Inflammatory macrophage (primary cell): ENCODE measurements around the gene CERCAM.

Experiments
- DNase-seq, 2 donors: peaks; one replicate each; pipeline ENCODE4 v3.0.0-alpha.2; 2020 to 2022
- total RNA-seq, 18 experiments: gene quantifications; one replicate each; lab custom pipeline; 2026; ENCODE audit warnings: mixed read lengths in 6 of 18, inconsistent platforms in 2 of 18; lab: John Stamatoyannopoulos, UW

CERCAM gene, protein sequence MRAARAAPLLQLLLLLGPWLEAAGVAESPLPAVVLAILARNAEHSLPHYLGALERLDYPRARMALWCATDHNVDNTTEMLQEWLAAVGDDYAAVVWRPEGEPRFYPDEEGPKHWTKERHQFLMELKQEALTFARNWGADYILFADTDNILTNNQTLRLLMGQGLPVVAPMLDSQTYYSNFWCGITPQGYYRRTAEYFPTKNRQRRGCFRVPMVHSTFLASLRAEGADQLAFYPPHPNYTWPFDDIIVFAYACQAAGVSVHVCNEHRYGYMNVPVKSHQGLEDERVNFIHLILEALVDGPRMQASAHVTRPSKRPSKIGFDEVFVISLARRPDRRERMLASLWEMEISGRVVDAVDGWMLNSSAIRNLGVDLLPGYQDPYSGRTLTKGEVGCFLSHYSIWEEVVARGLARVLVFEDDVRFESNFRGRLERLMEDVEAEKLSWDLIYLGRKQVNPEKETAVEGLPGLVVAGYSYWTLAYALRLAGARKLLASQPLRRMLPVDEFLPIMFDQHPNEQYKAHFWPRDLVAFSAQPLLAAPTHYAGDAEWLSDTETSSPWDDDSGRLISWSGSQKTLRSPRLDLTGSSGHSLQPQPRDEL
- total RNA-seq, result 3.3 to 14.6 (median 6.8) reads per million in 18 experiments

DNA sequence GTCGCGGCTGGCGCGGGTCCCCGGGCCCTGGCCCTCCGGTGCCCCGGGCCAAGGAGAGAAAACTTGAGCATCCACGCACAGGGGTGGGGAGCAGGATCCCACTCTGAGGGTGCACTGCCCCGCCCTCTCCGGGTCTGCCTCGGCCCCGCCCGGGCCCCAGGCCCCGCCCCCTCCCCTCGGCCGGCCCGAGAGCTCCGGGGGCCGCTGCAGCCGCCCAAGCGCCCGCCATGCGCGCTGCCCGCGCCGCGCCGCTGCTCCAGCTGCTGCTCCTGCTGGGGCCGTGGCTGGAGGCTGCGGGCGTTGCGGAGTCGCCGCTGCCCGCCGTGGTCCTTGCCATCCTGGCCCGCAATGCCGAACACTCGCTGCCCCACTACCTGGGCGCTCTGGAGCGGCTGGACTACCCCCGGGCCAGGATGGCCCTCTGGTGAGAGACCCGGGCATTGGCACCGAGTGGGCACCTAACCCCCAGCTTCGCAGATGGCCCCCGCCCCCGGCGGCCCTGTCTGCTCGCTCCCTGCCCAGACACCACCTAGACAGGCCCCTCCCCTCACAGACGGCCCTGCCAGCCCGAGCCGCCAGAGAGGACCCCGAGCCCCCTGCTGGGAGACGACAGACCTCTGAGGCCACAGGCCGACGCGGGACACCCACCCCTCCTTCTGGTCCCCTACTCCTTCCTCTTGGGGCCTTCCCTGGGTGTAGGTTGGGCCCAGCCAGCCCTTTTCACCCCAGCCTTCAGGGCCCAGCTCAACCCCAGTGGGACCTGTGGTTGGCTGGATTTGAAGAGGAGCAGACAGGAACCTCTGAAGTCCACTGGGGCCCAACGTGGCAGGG, at the start of gene CERCAM:
TSS of gene CERCAM (plus strand) at position 207 of the 831 bp plus-strand sequence. CDS start at position 228, 21 bp downstream.
- DNase-seq, result no peak

DNA sequence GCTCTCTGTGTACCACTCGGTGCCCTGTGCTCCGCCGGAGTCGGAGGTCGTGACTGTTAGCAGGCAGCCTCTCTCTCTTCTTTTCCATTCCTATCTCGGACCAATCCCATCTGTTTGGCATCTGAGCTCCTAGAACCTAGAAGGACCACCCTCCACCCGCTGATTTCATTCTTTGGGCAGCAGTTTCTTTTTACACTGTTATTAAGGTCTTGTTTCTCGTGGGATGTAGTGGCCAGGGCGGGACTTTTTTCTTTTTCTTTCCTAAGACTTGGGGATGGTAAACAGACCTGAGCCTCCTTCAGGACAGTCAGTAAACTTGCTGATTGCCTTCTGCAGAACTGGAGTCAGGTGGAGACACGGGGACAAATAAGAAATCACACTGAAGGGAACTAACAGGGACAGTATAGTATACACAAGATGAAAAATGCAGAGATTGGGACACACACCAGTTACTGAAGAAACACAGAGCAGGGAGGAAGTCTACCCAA, 49.0 kb upstream of the CERCAM start:
- peak; percentile 36 to 38 for DNase-seq

DNA sequence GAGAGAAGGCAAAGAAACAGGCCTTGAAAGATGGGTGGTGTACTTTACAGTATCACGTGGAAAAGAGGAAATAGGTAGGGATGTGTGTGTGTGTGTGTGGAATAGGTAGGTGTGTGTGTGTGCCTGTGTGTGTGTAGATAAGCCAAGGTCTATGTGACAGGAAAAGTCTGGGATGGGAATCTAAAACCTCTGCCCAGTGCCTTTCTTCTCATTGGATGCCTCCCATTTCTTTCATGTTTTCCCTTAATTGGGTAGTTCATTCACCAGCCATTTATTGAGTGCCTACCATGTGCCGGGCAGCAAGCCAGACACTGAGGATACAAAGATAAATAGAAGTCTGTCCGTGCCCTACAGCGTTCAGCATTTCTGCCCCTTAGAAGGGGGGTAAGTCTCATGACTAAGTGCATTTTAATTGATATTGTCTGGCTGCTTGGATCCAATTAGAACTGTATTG, 48.4 kb upstream of the CERCAM start:
- no peak for DNase-seq

DNA sequence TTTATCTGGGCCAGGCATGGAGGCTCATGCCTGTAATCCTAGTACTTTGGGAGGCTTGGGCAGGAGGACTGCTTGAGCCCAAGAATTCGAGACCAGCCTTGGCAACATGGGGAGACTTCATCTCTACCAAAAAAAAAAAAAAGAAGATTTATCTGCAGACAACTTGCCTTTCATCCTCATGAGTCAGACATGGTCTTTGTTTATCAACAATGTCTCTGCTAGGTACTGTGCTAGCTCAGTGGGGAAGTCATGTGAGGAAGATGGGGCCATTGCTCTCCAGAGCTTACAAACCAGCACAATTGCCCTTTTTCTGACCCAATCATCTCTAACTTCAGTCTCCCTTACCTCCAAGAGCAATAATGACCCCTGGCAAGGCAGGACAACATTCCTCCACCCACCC, 47.9 kb upstream of the CERCAM start:
- DNase-seq, result peak in 1 of 2 donors; percentile 7

DNA sequence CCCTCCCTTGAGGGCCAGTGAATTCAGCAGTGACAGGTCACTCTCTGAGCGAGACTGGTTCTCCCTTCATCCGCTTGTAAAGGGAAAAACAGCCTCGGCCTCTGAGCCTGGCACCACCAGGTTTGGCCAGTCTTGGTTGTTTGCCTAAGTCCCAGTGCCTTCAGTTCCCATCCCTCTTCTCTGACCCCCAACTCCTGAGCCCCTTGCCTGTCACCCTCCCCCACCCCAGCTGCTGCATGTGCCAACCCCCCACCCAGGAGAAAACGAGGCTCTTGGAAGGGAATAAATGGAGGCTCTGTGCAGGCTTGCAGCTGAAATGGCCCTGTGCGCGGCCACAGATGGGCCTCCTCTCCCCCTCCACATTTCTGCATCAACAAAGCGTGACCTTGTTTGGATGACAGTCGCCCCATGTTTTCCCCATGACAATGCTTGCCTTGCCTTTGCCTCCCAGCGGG, 46.4 kb upstream of the CERCAM start:
- DNase-seq, result no peak

DNA sequence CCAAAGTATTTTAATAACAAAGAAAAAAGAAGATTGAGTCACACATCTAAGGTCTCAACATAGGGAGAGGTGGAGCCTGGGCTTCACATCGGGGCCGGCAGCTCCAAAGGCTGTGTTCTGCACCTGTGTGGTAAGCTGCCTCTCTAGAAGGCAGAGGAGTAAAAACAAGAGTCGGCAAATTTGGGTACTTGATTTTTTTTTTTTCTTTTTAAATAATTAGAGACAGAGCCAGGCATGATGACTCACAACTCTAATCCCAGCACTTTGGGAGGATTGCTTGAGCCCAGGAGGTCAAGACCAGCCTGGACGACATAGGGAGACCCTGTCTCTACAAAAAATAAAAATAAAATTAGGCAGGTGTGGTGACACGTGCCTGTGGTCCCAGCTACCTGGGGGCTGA, 44.8 kb upstream of the CERCAM start:
- DNase-seq, result no peak

DNA sequence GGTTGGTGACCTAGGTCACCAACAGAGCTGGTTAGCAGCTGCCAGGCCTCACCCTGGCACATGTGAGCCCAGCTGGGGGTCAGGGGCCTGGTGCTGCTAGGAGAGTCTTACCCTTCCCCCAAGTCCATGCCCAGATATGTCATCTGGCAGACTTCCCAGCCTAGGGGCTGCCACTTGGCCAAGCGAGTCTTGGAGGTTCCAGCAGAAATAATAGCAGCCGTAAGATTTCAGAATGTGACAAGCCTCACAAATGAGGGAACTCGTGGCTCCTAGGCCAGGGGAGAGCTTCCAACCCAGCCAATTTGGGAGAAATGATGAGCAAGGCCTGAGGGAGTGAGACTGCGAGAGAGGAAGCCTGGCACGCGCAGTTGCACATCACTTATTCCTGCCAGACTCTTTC, 38.4 kb upstream of the CERCAM start:
- no peak for DNase-seq

DNA sequence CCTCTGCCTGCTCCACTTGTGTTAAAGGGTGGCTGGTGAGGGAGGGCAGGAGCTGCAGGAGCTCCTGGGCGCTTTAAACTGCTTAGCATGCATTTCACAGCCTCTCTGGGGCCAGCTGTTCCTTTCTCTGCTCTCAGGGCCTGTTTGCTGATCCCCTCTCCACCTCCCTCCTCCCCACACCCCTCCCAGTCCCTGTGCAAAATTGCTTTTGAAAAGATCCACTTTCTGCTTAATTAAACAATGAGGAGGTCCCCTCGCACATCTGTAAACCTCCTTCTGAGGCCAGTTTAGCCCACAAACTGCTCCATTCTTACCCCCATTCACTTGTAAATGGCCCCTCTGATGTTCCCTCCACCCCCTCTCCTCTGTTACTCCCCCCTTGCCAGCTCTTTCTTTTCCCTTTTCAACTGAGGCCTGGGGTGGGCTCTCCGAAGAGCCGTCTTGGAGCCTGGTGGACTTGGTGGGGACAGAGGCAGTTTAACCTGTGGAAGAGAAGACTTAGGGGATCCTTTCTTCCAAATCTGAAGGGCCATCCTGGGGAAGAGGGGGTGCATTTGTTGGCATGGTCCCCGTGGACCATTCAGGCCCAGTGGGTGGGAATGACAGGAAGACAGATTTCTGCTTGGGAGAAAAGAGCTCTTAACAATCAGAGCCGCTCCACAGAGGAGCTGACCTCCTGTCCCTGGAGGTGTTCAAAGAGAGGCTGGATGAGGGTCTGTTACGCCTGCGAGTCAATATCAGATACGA, 37.5 kb upstream of the CERCAM start:
- DNase-seq, result no peak

DNA sequence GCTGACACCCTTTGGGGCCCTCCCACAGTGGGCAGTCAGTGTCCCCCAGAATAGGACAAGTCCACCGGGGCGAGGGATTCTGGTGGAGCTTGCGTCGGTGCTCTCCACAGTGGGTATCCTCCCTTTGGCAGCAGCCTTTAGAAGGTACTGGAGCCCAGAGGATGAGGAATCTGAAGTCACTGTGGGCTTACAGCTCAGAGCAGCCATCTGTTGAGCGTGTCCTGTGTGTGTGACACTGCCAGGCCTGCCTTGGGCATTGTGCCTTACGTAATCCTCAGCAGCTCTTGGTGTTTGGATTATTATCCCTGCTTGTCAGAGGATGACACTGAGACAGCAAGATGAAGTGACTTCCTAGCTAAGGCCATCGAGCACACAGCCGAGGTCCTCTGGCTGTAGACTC, 36.9 kb upstream of the CERCAM start:
- DNase-seq, result no peak

DNA sequence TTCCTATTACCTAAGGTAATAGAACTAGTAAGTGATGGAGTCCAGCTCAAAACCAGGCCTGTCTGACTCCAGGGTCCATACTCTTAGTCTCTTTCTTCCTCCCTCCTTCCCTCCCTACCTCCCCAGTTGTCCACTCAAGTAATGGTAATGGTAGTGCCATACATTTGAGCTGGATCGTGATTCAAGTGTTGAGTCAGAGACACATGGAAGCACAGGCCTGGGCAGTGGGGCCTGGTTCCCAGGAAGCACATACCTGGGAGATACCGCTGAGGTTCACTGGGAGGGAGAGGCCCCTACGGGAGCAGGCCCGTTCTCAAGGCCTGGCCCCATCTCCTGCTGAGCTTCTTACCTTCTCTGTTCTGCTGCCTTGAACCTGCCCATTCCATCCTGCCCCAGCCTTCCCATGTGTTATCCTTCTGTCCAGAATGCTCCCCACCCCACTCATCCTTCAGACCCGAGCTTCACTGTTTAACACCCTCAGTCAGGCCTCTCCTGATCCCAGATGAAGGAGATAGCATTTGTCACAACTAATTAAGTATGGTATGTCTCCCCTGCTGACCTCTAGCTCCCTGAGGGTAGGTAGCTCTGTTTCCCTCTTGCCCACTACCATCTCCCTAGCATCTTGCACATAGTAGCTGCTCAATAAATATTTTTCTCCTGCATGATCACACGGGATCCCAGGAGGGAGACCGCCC, 35.7 kb upstream of the CERCAM start:
- no peak for DNase-seq

DNA sequence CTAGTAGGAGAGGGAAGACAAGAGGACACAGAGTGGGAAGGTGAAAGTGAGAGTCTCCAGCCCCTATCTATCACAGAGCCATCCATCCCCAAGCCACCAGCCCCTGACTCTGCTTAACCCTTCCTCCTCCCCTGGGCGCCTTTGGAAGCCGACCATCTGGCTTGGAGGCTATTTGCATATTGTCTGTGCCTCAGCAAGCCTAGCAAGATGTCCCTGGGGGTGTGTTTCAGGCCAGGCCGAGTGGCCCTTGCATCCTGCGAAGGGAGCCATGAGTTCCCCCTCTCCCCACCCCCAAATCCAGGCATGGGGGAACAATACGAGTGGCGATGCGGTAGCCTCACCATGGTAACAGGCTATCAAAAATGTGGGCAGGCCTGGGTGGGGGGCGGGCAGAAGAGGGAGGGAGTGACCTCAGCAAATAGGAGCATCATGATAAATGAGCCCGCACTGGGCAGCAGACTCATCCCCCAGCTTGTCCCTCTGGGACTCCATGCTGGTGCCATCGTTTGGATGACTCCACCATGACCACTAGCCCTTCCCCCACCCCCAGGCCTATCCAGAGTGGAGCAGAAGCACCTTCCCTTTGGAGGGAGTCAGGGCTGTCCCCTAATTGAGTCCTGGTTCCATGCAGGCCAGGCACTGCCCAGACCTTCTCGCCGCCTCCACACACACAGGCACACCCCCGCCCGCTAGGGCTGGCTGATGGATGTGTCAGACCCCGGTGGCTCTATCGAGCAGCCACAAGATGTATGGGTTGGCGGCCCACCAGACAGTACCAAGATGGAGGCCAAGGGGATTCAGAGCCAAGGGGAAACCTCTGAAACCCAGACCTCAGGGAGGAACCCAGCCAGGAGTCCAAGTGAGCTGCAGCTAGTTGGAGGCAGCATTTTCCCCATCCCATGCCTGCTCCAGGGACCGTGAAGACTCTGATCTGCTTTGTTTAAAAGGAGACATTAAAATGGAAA, 34.9 kb upstream of the CERCAM start:
- no peak for DNase-seq

DNA sequence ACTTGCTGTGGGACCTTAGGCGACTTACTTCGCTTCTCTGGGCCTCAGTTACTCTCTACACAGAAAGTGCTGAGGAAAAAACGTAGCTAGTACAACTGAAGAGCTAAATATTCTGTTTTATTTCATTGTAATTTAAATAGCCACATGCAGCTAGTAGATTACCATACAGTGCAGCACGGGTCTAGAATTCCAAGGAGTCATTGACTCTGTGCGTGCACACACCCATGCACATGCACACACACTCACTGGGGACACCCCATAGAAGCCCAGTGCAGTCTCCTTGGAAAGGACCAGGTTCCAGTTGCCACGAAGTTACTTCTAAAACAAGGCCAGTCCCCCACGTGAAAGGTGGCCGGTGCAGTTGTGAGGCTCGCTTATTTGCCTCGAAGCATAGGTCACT, 32.5 kb upstream of the CERCAM start:
- no peak for DNase-seq

DNA sequence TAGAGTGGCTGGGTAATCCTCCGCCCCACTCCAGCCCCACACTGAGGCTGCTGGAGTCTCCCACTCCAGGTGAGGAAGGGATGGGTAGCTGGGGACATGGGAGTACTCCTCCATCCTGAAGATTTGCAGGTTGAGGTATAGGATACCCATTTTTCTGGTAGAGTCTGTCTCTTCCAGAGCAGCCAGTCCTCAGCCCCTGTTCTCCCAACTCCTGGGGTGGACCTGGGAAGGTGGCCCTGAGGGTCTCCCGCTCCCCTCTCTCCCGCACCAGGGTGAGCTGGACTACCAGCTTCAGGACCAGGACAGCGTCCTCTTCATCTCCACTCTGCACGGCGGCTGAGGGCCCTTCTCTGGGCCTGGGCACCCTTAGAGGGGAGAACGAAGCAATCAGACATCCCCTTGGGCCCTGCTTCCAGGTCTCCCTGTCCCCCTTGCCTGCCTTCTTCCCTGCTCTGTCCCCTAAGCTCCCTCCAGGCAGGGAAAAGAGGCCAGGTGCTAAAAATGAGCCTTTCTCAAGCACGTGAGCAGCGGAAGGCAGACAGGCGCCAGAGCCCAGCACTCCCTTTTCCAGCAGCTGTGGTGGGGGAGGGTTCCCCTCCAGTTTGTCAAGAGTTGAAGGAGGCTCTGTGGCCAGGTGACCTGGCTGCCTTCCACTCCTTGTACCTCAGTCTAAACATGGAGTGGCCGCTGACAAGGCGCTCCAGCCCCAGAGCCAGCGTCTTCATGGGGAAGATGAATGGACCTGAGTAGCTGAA, 31.1 kb upstream of the CERCAM start:
- no peak for DNase-seq

DNA sequence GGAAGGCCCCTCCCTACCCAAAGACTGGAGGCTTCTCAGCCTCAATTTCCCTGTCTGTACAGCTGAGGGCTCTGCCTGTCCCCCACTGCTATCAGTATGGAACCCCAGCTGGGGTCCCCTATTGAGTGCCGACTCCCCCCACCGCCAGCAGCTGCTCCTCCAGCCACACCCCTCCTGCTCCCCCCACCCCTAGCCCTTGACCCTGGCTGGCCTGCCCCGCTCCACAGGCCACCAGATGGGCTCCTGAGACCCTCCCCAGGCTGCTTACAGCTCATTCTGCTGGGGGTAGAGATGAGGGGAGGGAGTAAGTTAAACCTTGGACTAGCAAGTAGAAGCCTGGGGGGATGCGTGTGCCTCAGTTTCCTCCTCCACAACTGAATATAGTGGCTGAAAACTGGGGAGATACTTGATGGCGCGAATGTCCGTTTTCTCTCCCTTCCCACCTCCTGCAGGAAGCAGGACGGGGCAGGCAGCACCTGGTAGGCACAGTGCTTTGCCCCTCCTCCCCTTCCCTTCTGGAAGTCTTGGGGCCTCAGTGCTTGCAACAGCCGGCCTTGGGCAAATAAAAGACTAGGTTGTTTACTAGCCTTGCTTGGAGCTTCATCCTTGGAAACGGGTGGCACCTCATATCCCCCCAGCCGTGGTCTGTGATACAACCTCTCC, 30.4 kb upstream of the CERCAM start:
- no peak for DNase-seq

DNA sequence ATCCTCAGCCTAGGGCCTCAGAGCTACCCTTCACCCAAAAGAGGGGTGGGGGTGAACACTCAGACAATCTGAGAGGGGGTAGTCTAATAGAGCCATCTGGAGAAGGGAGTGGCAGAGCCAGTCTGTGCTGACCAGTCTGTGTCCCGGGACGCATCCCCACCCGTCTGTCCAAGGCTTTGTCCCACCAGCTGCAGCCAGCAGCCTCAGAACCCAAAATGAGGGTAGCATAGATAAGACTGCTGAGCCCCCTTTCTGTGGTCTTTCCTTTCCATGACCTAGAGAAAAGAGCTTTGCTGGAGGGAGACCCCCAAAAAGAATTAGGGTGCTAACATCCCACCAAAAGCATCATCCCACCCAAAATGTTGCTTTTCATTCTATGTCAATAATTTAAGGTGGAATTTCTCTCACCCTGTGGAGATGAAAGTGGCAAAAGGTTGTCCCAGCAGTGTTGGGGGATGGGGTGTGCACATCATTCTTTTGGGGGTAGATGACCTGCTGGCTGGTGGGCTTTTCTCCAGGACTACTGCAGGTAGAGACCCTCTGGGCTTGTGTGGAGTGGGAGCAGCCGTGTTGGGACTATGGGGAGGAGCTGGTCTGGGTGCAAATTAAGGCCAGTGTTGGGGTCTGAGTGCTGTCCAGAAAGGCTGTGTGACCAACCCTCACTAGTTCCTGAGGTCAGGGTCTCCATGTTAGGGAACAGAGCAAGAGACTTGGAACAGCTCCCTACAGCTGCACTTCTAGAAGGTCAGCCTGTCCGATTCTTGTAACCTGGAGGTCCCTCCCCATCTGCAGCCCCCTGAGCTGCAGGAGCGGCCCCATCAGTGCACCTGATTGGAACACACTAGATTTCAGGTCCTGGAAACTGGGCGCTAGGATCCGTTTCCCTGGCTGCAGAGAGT, 29.6 kb upstream of the CERCAM start:
- DNase-seq, result no peak

DNA sequence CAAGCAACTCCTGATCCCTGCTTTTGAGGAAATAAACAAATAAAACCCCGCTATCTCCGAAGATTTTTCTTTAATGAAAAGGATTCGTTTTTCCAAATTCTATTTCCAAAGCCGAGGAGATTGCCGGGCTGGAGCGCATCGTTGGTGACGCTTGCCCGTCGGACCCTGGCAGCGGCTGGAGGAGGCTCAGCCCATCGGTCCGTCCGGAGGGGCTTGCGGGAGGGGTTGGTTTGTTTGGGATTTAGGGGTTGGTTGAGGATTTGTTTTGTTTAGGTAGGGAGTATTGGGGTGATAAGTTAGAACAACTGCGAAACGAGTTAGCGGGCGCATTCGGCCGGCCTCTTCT, 28.7 kb upstream of the CERCAM start:
- no peak for DNase-seq

DNA sequence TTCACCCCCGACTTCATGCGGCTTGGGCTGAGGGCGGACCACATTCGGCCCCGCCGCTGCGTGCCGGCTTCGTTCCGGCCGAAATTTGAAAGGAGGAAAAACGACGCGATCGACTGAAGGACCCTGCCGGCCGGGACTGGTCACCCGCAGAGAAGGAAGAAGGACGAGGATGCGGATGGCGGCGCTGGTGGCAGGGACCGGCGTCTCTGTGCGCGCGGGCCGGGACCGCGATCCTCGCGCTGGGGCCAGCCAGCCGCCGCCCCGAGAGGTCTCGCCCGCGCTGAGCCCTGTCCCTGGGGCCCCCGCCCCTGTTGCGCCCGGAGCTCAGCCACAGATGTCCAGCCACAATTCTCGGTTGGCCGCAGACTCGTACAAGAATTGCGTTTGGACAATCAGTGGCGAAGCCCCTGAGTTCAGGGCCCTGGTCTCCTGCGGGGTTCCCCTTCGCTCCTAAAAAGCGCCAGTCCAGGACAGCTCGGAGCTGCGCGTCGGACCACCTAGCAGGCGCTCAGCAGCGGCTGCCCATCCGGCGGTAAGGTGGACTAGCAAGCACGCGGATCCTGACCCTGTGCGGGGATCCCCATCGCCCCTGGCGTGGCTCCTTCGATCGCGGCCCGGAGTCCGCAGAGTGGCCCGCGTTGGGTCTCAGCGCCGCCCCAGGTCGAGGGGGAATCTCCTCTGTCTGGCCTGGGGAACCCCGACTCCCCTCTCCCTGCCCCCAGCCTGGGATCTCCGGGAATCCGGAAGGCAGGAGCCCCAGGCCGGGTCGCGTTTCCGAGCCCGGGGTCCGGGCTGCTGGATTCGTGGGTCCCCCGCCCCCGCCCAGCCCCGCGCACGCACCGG, 28.1 kb upstream of the CERCAM start:
- DNase-seq, result no peak
